NB4 (cell line): ENCODE results near the gene JDP2.

Experiments used
- POLR2A ChIP-seq: IDR thresholded peaks from 2 replicates; pipeline ENCODE4 v1.6.1; 2011; ENCODE audit warnings: mild to moderate bottlenecking; ENCODE audit not compliant: insufficient read length; ENCODE audit errors: extremely low read depth
- TF ChIP-seq, protein P1 (sequence below): IDR thresholded peaks from one replicate; pipeline ENCODE4 v1.5.1; 2012; ENCODE audit warnings: low read depth, low read length

DNA sequence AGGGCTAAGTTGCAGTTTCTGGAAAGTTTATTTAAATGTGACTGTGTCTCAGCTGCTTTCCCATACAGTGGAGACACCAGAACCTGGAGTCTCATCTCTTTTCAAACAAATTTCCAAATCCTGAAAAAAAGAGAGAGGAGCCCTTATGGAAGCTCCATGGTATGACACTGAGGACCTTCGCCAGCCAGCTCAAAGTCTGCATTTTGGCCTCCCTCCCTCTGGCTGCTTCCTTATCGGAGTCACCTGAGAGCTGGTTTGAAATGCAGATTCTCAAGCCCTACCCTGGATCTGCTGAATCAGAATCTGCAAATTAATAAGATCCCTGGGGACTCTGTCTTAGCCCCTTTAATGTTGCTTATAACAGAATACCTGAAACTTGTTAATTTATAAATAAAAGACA is 21.7 kb upstream of the JDP2 start:
- TF ChIP-seq, protein P1, sequence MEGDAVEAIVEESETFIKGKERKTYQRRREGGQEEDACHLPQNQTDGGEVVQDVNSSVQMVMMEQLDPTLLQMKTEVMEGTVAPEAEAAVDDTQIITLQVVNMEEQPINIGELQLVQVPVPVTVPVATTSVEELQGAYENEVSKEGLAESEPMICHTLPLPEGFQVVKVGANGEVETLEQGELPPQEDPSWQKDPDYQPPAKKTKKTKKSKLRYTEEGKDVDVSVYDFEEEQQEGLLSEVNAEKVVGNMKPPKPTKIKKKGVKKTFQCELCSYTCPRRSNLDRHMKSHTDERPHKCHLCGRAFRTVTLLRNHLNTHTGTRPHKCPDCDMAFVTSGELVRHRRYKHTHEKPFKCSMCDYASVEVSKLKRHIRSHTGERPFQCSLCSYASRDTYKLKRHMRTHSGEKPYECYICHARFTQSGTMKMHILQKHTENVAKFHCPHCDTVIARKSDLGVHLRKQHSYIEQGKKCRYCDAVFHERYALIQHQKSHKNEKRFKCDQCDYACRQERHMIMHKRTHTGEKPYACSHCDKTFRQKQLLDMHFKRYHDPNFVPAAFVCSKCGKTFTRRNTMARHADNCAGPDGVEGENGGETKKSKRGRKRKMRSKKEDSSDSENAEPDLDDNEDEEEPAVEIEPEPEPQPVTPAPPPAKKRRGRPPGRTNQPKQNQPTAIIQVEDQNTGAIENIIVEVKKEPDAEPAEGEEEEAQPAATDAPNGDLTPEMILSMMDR = no peak
- TF ChIP-seq POLR2A = no peak
